ENCODE results near the gene C12orf76. TPM values are rescaled to one million over a fixed set of nuclear protein-coding genes. Genes with fewer than 3 reads are reported as not detected.

Gene C12orf76
- total and polyA plus RNA-seq, 9 of the 15 experiments (the other 6 are each of a cell fraction or from before 2014, with no cell fraction given) = 6.3 to 38.6 (median 12.3) TPM

- TF ChIP-seq REST (IDR thresholded peaks at IDR 0.05; ENCODE audit: borderline replicate concordance) (no peak), REST (CRISPR knock-in tag; IDR thresholded peaks at IDR 0.05; ENCODE audit: low read depth) (no peak), ZNF184 (CRISPR knock-in tag; IDR thresholded peaks at IDR 0.05) (no peak), ZNF398 (CRISPR knock-in tag; IDR thresholded peaks at IDR 0.05) (no peak), DNMT1 (IDR thresholded peaks at IDR 0.05) (no peak), CBFB (CRISPR knock-in tag; IDR thresholded peaks at IDR 0.05) (no peak)
Measured at GRCh38 chr12:110012659-110013058, 35.7 kb downstream of the C12orf76 start (continued).

All from K562 (cell line).